GM23248 (cell line): ENCODE data around the gene GLUD1.
"Not testable (repeated sequence)": the region's sequence is repeated elsewhere in the genome, so short reads cannot be mapped to it uniquely, and the experiment has no call there.

Experiments used
- EZH2 ChIP-seq: fragments of 200-600 bp; sonication (generic); IDR thresholded peaks from 2 replicates; pipeline ENCODE4 v1.6.1; 2018; ENCODE audit warnings: antibody characterized with exemption, mild to moderate bottlenecking; ENCODE audit not compliant: insufficient read depth, poor library complexity, severe bottlenecking
- EZH2phosphoT487 ChIP-seq: fragments of 200-600 bp; sonication (generic); IDR thresholded peaks from 2 replicates; pipeline ENCODE4 v1.6.1; 2018; ENCODE audit warnings: antibody characterized with exemption, moderate library complexity, mild to moderate bottlenecking, low read depth; ENCODE audit not compliant: insufficient read depth

GRCh38 chr10:87019504-87019903 is 75.1 kb downstream of the GLUD1 start:
- TF ChIP-seq EZH2phosphoT487, EZH2: not testable (repeated sequence)
